Esophagus squamous epithelium (tissue), 4 donors: ENCODE data around the gene PIBF1.

Source experiments
- POLR2A ChIP-seq, 4 donors: fragments of 450-650 bp; IDR thresholded peaks; one replicate each; pipeline ENCODE4 v1.6.1; 2017; ENCODE audit warnings: antibody characterized with exemption in 4 of 4, mild to moderate bottlenecking in 4 of 4, moderate library complexity in 3 of 4
- TF ChIP-seq, protein P1 (sequence below), 6 experiments: fragments of 450-650 bp in 4 of 6; fragments of 200-600 bp in 2 of 6; sonication (generic) in 2 of 6; IDR thresholded peaks; one replicate each; pipeline ENCODE4 v1.5.1; 2016 to 2019; ENCODE audit warnings: antibody characterized with exemption in 6 of 6, mild to moderate bottlenecking in 4 of 6, moderate library complexity in 4 of 6

DNA sequence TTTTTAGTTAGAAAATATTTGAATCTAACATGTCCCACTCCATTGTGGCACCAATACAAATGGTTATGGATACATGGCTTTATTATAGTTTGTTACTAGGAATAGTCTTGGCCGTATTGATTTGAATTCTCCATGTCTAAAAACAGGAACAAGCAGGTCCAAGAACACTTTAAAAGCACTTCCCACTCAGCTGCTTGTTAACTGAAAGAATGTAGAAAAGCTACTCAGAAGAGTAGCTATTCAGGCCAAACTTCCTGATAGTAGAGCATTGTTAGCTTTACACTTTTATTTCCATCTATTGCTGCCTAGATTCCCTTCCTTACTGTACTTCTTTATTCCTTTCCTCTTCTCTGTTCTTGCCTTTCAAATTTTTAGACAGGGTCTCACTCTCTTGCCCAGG lies 6.9 kb downstream of the PIBF1 start:
- TF ChIP-seq, protein P1, sequence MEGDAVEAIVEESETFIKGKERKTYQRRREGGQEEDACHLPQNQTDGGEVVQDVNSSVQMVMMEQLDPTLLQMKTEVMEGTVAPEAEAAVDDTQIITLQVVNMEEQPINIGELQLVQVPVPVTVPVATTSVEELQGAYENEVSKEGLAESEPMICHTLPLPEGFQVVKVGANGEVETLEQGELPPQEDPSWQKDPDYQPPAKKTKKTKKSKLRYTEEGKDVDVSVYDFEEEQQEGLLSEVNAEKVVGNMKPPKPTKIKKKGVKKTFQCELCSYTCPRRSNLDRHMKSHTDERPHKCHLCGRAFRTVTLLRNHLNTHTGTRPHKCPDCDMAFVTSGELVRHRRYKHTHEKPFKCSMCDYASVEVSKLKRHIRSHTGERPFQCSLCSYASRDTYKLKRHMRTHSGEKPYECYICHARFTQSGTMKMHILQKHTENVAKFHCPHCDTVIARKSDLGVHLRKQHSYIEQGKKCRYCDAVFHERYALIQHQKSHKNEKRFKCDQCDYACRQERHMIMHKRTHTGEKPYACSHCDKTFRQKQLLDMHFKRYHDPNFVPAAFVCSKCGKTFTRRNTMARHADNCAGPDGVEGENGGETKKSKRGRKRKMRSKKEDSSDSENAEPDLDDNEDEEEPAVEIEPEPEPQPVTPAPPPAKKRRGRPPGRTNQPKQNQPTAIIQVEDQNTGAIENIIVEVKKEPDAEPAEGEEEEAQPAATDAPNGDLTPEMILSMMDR (IDR thresholded peaks at IDR 0.05), result no peak
- no peak for TF ChIP-seq POLR2A (IDR thresholded peaks at IDR 0.05)
